Caco-2 (cell line): ENCODE data around the gene MAPKAP1. TPM values are rescaled to one million over a fixed set of nuclear protein-coding genes. Genes with fewer than 3 reads are reported as not detected.
"Not testable (repeated sequence)": the region's sequence is repeated elsewhere in the genome, so short reads cannot be mapped to it uniquely, and the experiment has no call there.

Experiments
- BruUV-seq: library from RNA; stranded (reverse); fragments of 400-500 nt; replicated peaks from 2 replicates; lab custom pipeline; 2021; lab: Mats Ljungman, UMichigan
- CTCF ChIA-PET: fragments of 300-600 bp; sonication (Branson Sonifier 250); formaldehyde crosslinking; loops from one replicate; lab custom pipeline; 2022; ENCODE audit warnings: antibody characterized with exemption; lab: Charles Lee
- POLR2A ChIA-PET: fragments of 300-600 bp; sonication (Branson Sonifier 250); formaldehyde crosslinking; loops from one replicate; lab custom pipeline; 2022; ENCODE audit warnings: antibody characterized with exemption; lab: Charles Lee
- DNase-seq, 2 experiments: peaks; one replicate each; pipeline versions ENCODE4 v3.0.0 to v3.0.0-alpha.2; 2020 to 2022
- H3K27me3 ChIP-seq: replicated peaks from 2 replicates; pipeline ENCODE4 v1.6.0; 2011; ENCODE audit warnings: low read length; ENCODE audit not compliant: control insufficient read depth, insufficient read depth
- H3K36me3 ChIP-seq: 2 replicates; pipeline ENCODE4 v1.5.1; 2011; ENCODE audit warnings: low read length; ENCODE audit not compliant: control insufficient read depth, insufficient read depth
- H3K4me1 ChIP-seq: fragments of 250-450 bp; sonication (Bioruptor Pico); 2 replicates; pipeline ENCODE4 v1.5.1; 2020; ENCODE audit warnings: mild to moderate bottlenecking
- H3K4me3 ChIP-seq: 2 replicates; pipeline ENCODE4 v1.5.1; 2011; ENCODE audit warnings: low read depth, mild to moderate bottlenecking, control low read depth, low read length
- H3K9me3 ChIP-seq: fragments of 250-450 bp; sonication (Bioruptor Pico); 2 replicates; pipeline ENCODE4 v1.5.1; 2020; ENCODE audit warnings: mild to moderate bottlenecking, moderate library complexity
- H3K27ac Mint-ChIP-seq: one replicate; pipeline ENCODE4 v1.8.0; 2022; ENCODE audit warnings: mixed read lengths; ENCODE audit not compliant: unreplicated experiment
- H3K27me3 Mint-ChIP-seq: one replicate; pipeline ENCODE4 v1.8.0; 2022; ENCODE audit warnings: mixed read lengths; ENCODE audit not compliant: insufficient read depth, unreplicated experiment
- H3K36me3 Mint-ChIP-seq: one replicate; pipeline ENCODE4 v1.8.0; 2022; ENCODE audit warnings: mild to moderate bottlenecking, mixed read lengths; ENCODE audit not compliant: insufficient read depth, unreplicated experiment
- H3K4me1 Mint-ChIP-seq: one replicate; pipeline ENCODE4 v1.8.0; 2022; ENCODE audit warnings: low read depth, mixed read lengths; ENCODE audit not compliant: unreplicated experiment
- H3K4me3 Mint-ChIP-seq: one replicate; pipeline ENCODE4 v1.8.0; 2022; ENCODE audit warnings: mild to moderate bottlenecking, moderate library complexity, mixed read lengths; ENCODE audit not compliant: unreplicated experiment
- H3K9me3 Mint-ChIP-seq: one replicate; pipeline ENCODE4 v1.8.0; 2022; ENCODE audit warnings: mixed read lengths; ENCODE audit not compliant: unreplicated experiment
- intact Hi-C: fragments of 100-400 bp; cut with micrococcal nuclease; formaldehyde crosslinking; loops from one replicate; pipeline ENCODE4 v1.10.0; 2022; ENCODE audit not compliant: unreplicated experiment
- total RNA-seq: library from RNA; stranded (reverse); gene quantifications from 2 replicates; pipeline ENCODE4 v1.2.3, GENCODE V29; 2022
- TF ChIP-seq, protein P1 (sequence below), 2 experiments: fragments of 200-600 bp in 1 of 2; IDR thresholded peaks; 1 replicate in 1 of 2; 2 replicates in 1 of 2; pipeline versions ENCODE4 v1.5.1 to v1.8.0; 2011 to 2022; ENCODE audit warnings: antibody characterized with exemption in 1 of 2, control low read depth in 1 of 2, inconsistent platforms in 1 of 2, low read depth in 1 of 2, low read length in 1 of 2, mild to moderate bottlenecking in 1 of 2, moderate library complexity in 1 of 2; ENCODE audit not compliant: insufficient read depth in 1 of 2, severe bottlenecking in 1 of 2, unreplicated experiment in 1 of 2

Gene MAPKAP1
- total RNA-seq, 1 experiment from 2014 or later: 70.0 TPM

DNA sequence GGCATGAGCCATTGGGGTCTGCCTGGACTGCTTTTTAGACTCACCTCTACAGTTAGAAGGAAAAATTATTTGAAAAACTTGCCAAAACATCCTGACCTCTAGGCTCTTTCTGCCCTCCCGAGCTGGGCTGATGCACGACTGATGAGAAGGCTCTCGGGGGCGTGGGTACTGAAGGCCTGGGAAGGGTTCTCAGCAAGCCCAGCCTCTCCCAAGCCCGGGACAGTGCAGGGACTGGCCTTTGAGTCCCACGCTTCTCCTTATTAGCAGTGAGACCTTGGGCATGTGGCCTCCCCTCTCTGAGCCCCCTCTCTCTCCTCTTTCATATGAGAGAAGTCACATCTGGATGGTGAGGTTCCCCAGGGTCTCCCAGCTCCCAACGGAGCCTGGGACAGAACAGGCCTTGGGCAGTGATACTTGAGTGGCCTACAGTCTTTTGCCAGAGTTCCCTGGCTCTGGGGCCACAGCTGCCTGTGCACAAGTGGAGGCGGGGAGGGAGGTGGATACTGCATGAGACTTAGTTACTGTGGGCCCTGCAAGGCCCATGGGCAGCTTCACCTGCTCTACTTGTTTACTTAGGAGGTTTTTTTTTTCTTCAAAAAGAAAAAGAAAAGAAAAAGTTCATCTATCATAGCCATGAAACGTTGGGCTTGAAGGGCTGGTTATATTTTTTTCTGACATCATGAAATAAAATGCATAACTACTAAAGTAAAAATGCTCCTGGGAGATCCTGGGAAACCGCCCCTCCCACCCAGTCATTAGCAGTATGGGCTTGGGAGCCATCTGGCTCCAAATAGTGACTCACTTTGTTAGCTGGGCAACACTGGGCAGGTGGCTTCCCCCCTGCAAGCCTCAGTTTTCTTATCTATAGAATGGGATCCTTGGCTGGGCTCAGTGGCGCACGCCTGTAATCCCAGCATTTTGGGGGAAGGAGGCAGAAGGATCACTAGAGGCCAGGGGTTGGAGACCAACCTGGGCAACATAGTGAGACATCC is 306.0 kb downstream of the MAPKAP1 start:
- no peaks in the 10 kb centered on the region for H3K9me3 Mint-ChIP-seq
- Histone ChIP-seq H3K9me3 (no peaks in the 10 kb centered on the region), H3K4me3 (no peak overlapping the region), H3K27me3 (no peaks in the 10 kb centered on the region), H3K36me3 (no peaks in the 10 kb centered on the region), H3K4me1 (no peaks in the 10 kb centered on the region)
- ChIA-PET CTCF (interaction anchor here (0.5 to 0.6 kb wide), 2 partner anchors 26 to 927 kb away, joined by 3 read pairs; no protein-coding TSS in a partner anchor), POLR2A (no interaction called here)
- no TSS peak for BruUV-seq
- no peaks in the 10 kb centered on the region for H3K27me3 Mint-ChIP-seq
- no peaks in the 10 kb centered on the region for H3K4me1 Mint-ChIP-seq
- intact Hi-C loops: no loop called here
- no peaks in the 10 kb centered on the region for H3K36me3 Mint-ChIP-seq
- TF ChIP-seq, protein P1, sequence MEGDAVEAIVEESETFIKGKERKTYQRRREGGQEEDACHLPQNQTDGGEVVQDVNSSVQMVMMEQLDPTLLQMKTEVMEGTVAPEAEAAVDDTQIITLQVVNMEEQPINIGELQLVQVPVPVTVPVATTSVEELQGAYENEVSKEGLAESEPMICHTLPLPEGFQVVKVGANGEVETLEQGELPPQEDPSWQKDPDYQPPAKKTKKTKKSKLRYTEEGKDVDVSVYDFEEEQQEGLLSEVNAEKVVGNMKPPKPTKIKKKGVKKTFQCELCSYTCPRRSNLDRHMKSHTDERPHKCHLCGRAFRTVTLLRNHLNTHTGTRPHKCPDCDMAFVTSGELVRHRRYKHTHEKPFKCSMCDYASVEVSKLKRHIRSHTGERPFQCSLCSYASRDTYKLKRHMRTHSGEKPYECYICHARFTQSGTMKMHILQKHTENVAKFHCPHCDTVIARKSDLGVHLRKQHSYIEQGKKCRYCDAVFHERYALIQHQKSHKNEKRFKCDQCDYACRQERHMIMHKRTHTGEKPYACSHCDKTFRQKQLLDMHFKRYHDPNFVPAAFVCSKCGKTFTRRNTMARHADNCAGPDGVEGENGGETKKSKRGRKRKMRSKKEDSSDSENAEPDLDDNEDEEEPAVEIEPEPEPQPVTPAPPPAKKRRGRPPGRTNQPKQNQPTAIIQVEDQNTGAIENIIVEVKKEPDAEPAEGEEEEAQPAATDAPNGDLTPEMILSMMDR (IDR thresholded peaks at IDR 0.05; ENCODE audit: insufficient read depth in 1 of 2, low read depth in 1 of 2, low read length in 1 of 2, severe bottlenecking in 1 of 2, unreplicated experiment in 1 of 2): no peak
- no peak for DNase-seq
- no peak overlapping the region for H3K27ac Mint-ChIP-seq
- H3K4me3 Mint-ChIP-seq: no peak overlapping the region

DNA sequence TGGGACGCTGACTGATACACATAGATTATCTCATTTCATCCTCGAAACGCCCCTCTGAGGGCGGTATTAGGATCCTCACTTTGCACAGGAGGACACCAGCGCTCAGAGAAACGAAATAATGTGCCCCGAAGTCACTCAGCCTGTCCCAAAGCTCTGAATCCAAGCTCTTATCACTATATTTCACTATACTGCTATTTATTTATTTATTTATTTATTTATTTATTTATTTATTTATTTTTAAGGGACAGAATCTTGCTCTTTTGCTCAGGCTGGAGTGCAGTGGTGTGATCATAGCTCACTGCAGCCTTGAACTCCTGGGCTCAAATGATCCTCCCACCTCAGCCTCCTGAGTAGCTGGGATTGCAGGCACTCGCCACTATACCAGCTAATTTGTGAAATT is 306.8 kb downstream of the MAPKAP1 start:
- H3K27ac Mint-ChIP-seq, BruUV-seq, H3K4me1 Mint-ChIP-seq, H3K36me3 ChIP-seq, H3K27me3 ChIP-seq, H3K36me3 Mint-ChIP-seq, H3K4me3 Mint-ChIP-seq, POLR2A ChIA-PET, H3K9me3 Mint-ChIP-seq, H3K4me3 ChIP-seq, H3K9me3 ChIP-seq, intact Hi-C loops, H3K4me1 ChIP-seq, DNase-seq, H3K27me3 Mint-ChIP-seq: not testable (repeated sequence)
- CTCF ChIA-PET: interaction anchor here (0.6 to 1.6 kb wide), 2 partner anchors 7 to 26 kb away, joined by 3 to 8 read pairs; no protein-coding TSS in a partner anchor

- H3K9me3 ChIP-seq: no peaks in the 10 kb centered on the region
- no TSS peak for BruUV-seq
- Mint-ChIP-seq H3K9me3 (no peaks in the 10 kb centered on the region), H3K4me1 (no peaks in the 10 kb centered on the region), H3K4me3 (no peak overlapping the region), H3K36me3 (no peaks in the 10 kb centered on the region), H3K27ac (no peak overlapping the region), H3K27me3 (no peaks in the 10 kb centered on the region)
- no peak overlapping the region for H3K4me3 ChIP-seq
- CTCF ChIA-PET: interaction anchor here (1.6 kb wide), 1 partner anchor 8 kb away, joined by 8 read pairs; no protein-coding TSS in a partner anchor
- no peaks in the 10 kb centered on the region for H3K36me3 ChIP-seq
- intact Hi-C loops: no loop called here
- POLR2A ChIA-PET: no interaction called here
- no peaks in the 10 kb centered on the region for H3K4me1 ChIP-seq
- TF ChIP-seq, protein P1 (IDR thresholded peaks at IDR 0.05; ENCODE audit: insufficient read depth in 1 of 2, low read depth in 1 of 2, low read length in 1 of 2, severe bottlenecking in 1 of 2, unreplicated experiment in 1 of 2): no peak
- no peaks in the 10 kb centered on the region for H3K27me3 ChIP-seq
- DNase-seq: no peak
Measured at GRCh38 chr9:125399666-125400065, 307.3 kb downstream of the MAPKAP1 start.
